Measurements from ENCODE around the gene SULT1B1. TPM values are rescaled to one million over a fixed set of nuclear protein-coding genes. Genes with fewer than 3 reads are reported as not detected.

SULT1B1 gene
- total RNA-seq, 1 experiment from 2014 or later: 0.05 TPM

GRCh38 chr4:69748173-69748572, 12.2 kb downstream of the SULT1B1 start:
- no peak overlapping the region for H3K27ac ChIP-seq (ENCODE audit: low read length)
- no peaks in the 10 kb centered on the region for H3K36me3 ChIP-seq (ENCODE audit: control insufficient read depth, insufficient read depth, low read length)
- ChIA-PET POLR2A (no interaction called here), CTCF (no interaction called here)
- in situ Hi-C loops (cut with HindIII; ENCODE audit: low pct_unique_long_range_greater_than_20kb, low sequenced_read_pairs): no loop called here
- H3K27me3 ChIP-seq (ENCODE audit: control insufficient read depth, insufficient read depth, low read length): no peaks in the 10 kb centered on the region
- no peak overlapping the region for H3K4me3 ChIP-seq (ENCODE audit: low read depth in 2 of 2, low read length in 2 of 2)
- BruUV-seq (replicated peaks): no TSS peak
- H3K4me1 ChIP-seq (ENCODE audit: control insufficient read depth, insufficient read depth, low read length): no peaks in the 10 kb centered on the region
- intact Hi-C loops (cut with micrococcal nuclease; ENCODE audit: unreplicated experiment): no loop called here
- DNase-seq (ENCODE audit: low read depth, low spot score) (no peak), ATAC-seq (no peak)
- no peak for TF ChIP-seq REST (IDR thresholded peaks at IDR 0.05; ENCODE audit: insufficient read depth in 1 of 2, low read depth in 2 of 2, low read length in 1 of 2)
- TF ChIP-seq TCF7L2 (IDR thresholded peaks at IDR 0.05; ENCODE audit: low read depth, low read length): no peak
- TF ChIP-seq POLR2AphosphoS5 (IDR thresholded peaks at IDR 0.05; ENCODE audit: low read depth, low read length): no peak
- TF ChIP-seq CTCF (IDR thresholded peaks at IDR 0.05): no peak
- TF ChIP-seq SIN3A (IDR thresholded peaks at IDR 0.05; ENCODE audit: borderline replicate concordance, insufficient read depth, low read depth, low read length): no peak
- no peaks in the 10 kb centered on the region for H3K9me3 ChIP-seq (ENCODE audit: control insufficient read depth, insufficient read depth, low read depth, low read length)

- POLR2A ChIA-PET: no interaction called here
- TF ChIP-seq SIN3A (IDR thresholded peaks at IDR 0.05; ENCODE audit: borderline replicate concordance, insufficient read depth, low read depth, low read length) (no peak), POLR2AphosphoS5 (IDR thresholded peaks at IDR 0.05; ENCODE audit: low read depth, low read length) (no peak), CTCF (IDR thresholded peaks at IDR 0.05) (no peak), REST (IDR thresholded peaks at IDR 0.05; ENCODE audit: insufficient read depth in 1 of 2, low read depth in 2 of 2, low read length in 1 of 2) (no peak), TCF7L2 (IDR thresholded peaks at IDR 0.05; ENCODE audit: low read depth, low read length) (no peak)
- in situ Hi-C loops (cut with HindIII; ENCODE audit: low pct_unique_long_range_greater_than_20kb, low sequenced_read_pairs): no loop called here
- no peak for DNase-seq (ENCODE audit: low read depth, low spot score)
- no peaks in the 10 kb centered on the region for H3K36me3 ChIP-seq (ENCODE audit: control insufficient read depth, insufficient read depth, low read length)
- CTCF ChIA-PET: no interaction called here
- no TSS peak for BruUV-seq (replicated peaks)
- no peak for ATAC-seq
- no peaks in the 10 kb centered on the region for H3K4me1 ChIP-seq (ENCODE audit: control insufficient read depth, insufficient read depth, low read length)
- no peaks in the 10 kb centered on the region for H3K9me3 ChIP-seq (ENCODE audit: control insufficient read depth, insufficient read depth, low read depth, low read length)
- H3K27me3 ChIP-seq (ENCODE audit: control insufficient read depth, insufficient read depth, low read length): no peaks in the 10 kb centered on the region
- H3K4me3 ChIP-seq (ENCODE audit: low read depth in 2 of 2, low read length in 2 of 2): no peak overlapping the region
- intact Hi-C loops (cut with micrococcal nuclease; ENCODE audit: unreplicated experiment): no loop called here
- no peak overlapping the region for H3K27ac ChIP-seq (ENCODE audit: low read length)
Observed at GRCh38 chr4:69744157-69744478, 16.3 kb downstream of the SULT1B1 start.

All from Panc1 (cell line).